Panc1 (cell line): ENCODE results near the gene CTTNBP2. TPM values are rescaled to one million over a fixed set of nuclear protein-coding genes. Genes with fewer than 3 reads are reported as not detected.

ENCODE experiments used
- ATAC-seq: fragments of 200-7000 bp; cut with Tn5 transposase; 2 replicates; pipeline ENCODE4 v1.9.1; 2020; ENCODE audit warnings: mild to moderate bottlenecking, moderate library complexity
- BruUV-seq: library from RNA; stranded (reverse); fragments of 400-500 nt; replicated peaks from 2 replicates; lab custom pipeline; 2021; lab: Mats Ljungman, UMichigan
- CTCF ChIA-PET: fragments of 300-600 bp; sonication (Branson Sonifier 250); formaldehyde crosslinking; loops from one replicate; lab custom pipeline; 2022; ENCODE audit warnings: antibody characterized with exemption; lab: Charles Lee
- POLR2A ChIA-PET: fragments of 300-600 bp; sonication (Branson Sonifier 250); formaldehyde crosslinking; loops from one replicate; lab custom pipeline; 2022; ENCODE audit warnings: antibody characterized with exemption; lab: Charles Lee
- DNase-seq: peaks from one replicate; pipeline ENCODE4 v3.0.0-alpha.2; 2010; ENCODE audit warnings: low read depth, low spot score
- H3K27ac ChIP-seq: 2 replicates; pipeline ENCODE4 v1.5.1; 2011; ENCODE audit warnings: mild to moderate bottlenecking, low read length, inconsistent platforms
- H3K27me3 ChIP-seq: fragments of 200-500 bp; sonication (Bioruptor generic); 2 replicates; pipeline ENCODE4 v1.6.0; 2014; ENCODE audit warnings: low read length, inconsistent platforms; ENCODE audit not compliant: control insufficient read depth, insufficient read depth
- H3K36me3 ChIP-seq: fragments of 200-500 bp; sonication (Bioruptor generic); 2 replicates; pipeline ENCODE4 v1.5.1; 2014; ENCODE audit warnings: inconsistent platforms, mild to moderate bottlenecking, low read length, moderate library complexity; ENCODE audit not compliant: control insufficient read depth, insufficient read depth
- H3K4me1 ChIP-seq: 2 replicates; pipeline ENCODE4 v1.5.1; 2011; ENCODE audit warnings: inconsistent platforms, mild to moderate bottlenecking, low read length, moderate library complexity; ENCODE audit not compliant: control insufficient read depth, insufficient read depth
- H3K4me3 ChIP-seq, 2 experiments: 2 replicates each; pipeline ENCODE4 v1.5.1; 2011 to 2012; ENCODE audit warnings: low read depth in 2 of 2, low read length in 2 of 2, mild to moderate bottlenecking in 2 of 2, inconsistent platforms in 1 of 2, moderate library complexity in 1 of 2
- H3K9me3 ChIP-seq: fragments of 200-500 bp; sonication (Bioruptor generic); 2 replicates; pipeline ENCODE4 v1.5.1; 2014; ENCODE audit warnings: low read depth, mild to moderate bottlenecking, inconsistent platforms, low read length, moderate library complexity; ENCODE audit not compliant: control insufficient read depth, insufficient read depth
- CTCF ChIP-seq: fragments of 450-650 bp; IDR thresholded peaks from 2 replicates; pipeline ENCODE4 v1.5.1; 2017; ENCODE audit warnings: mild to moderate bottlenecking
- POLR2AphosphoS5 ChIP-seq: IDR thresholded peaks from 2 replicates; pipeline ENCODE4 v1.6.1; 2012; ENCODE audit warnings: mild to moderate bottlenecking, low read depth, low read length, moderate library complexity
- REST ChIP-seq, 2 experiments: IDR thresholded peaks; 2 replicates each; pipeline ENCODE4 v1.6.1; 2011 to 2012; ENCODE audit warnings: low read depth in 2 of 2, control low read depth in 1 of 2, low read length in 1 of 2, mild to moderate bottlenecking in 1 of 2, moderate library complexity in 1 of 2; ENCODE audit not compliant: insufficient read depth in 1 of 2
- SIN3A ChIP-seq: IDR thresholded peaks from 2 replicates; pipeline ENCODE4 v1.6.1; 2012; ENCODE audit warnings: low read depth, mild to moderate bottlenecking, low read length, moderate library complexity, borderline replicate concordance; ENCODE audit not compliant: insufficient read depth
- TCF7L2 ChIP-seq: IDR thresholded peaks from 2 replicates; pipeline ENCODE4 v1.6.1; 2011; ENCODE audit warnings: mild to moderate bottlenecking, low read depth, low read length, inconsistent platforms
- in situ Hi-C: cut with HindIII; loops from 2 replicates; pipeline ENCODE4 v1.10.0; 2016; ENCODE audit warnings: low sequenced_read_pairs, low pct_unique_long_range_greater_than_20kb
- intact Hi-C: fragments of 100-400 bp; cut with micrococcal nuclease; formaldehyde crosslinking; loops from one replicate; pipeline ENCODE4 v1.10.0; 2022; ENCODE audit not compliant: unreplicated experiment
- total RNA-seq: library from RNA; stranded (reverse); gene quantifications from one replicate; pipeline ENCODE4 v1.2.1, GENCODE V29; 2021; ENCODE audit not compliant: unreplicated experiment

The CTTNBP2 gene
- total RNA-seq, 1 experiment from 2014 or later = 1.0 TPM

GRCh38 chr7:117869374-117869773, 3.9 kb downstream of the CTTNBP2 start:
- Histone ChIP-seq H3K4me3 (no peak overlapping the region), H3K27ac (no peak overlapping the region), H3K36me3 (peaks cover 4% of the 10 kb centered on the region; the same call in 1 of the 2 replicates), H3K9me3 (no peaks in the 10 kb centered on the region), H3K27me3 (peaks cover 25% of the 10 kb centered on the region), H3K4me1 (peaks cover 5% of the 10 kb centered on the region; the same call in 1 of the 2 replicates)
- POLR2A ChIA-PET = no interaction called here
- in situ Hi-C loops (no loop called here), intact Hi-C loops (no loop called here)
- DNase-seq (no peak), ATAC-seq (no peak)
- BruUV-seq = no TSS peak
- TF ChIP-seq TCF7L2 (no peak), POLR2AphosphoS5 (no peak), SIN3A (no peak), CTCF (no peak), REST (IDR thresholded peaks at IDR 0.05; ENCODE audit: insufficient read depth in 1 of 2, low read depth in 2 of 2, low read length in 1 of 2) (no peak)
- CTCF ChIA-PET = no interaction called here

- ATAC-seq (no peak), DNase-seq (no peak)
- Histone ChIP-seq H3K4me3 (no peak overlapping the region), H3K27ac (no peak overlapping the region), H3K4me1 (no peaks in the 10 kb centered on the region; the same call in 1 of the 2 replicates), H3K36me3 (no peaks in the 10 kb centered on the region), H3K9me3 (no peaks in the 10 kb centered on the region), H3K27me3 (peaks cover 5% of the 10 kb centered on the region)
- in situ Hi-C loops (no loop called here), intact Hi-C loops (no loop called here)
- ChIA-PET POLR2A (no interaction called here), CTCF (no interaction called here)
- no TSS peak for BruUV-seq
- no peak for TF ChIP-seq TCF7L2
- TF ChIP-seq REST (IDR thresholded peaks at IDR 0.05; ENCODE audit: insufficient read depth in 1 of 2, low read depth in 2 of 2, low read length in 1 of 2) = no peak
- no peak for TF ChIP-seq POLR2AphosphoS5
- TF ChIP-seq CTCF = no peak
- TF ChIP-seq SIN3A = no peak
Measured at GRCh38 chr7:117863618-117864017, 9.6 kb downstream of the CTTNBP2 start.
